GM18511 (cell line): ENCODE measurements around the gene TBRG4.

ENCODE experiments used
- ATAC-seq: cut with Tn5 transposase; IDR thresholded peaks from one replicate; pipeline ENCODE4 v1.9.1; 2021; ENCODE audit warnings: mild to moderate bottlenecking, moderate library complexity; ENCODE audit not compliant: unreplicated experiment

Gene TBRG4

GRCh38 chr7:45092100-45092930 is 19.2 kb downstream of the TBRG4 start:
- ATAC-seq, result no peak

GRCh38 chr7:45089341-45089891 is 22.1 kb downstream of the TBRG4 start:
- ATAC-seq, result no peak

GRCh38 chr7:45088821-45089340 is 22.6 kb downstream of the TBRG4 start, which contains the start of gene NACAD:
Gene NACAD, minus strand, starts transcription at chr7:45088969. Its CDS starts 75 bp downstream, at chr7:45088894.
- no peak for ATAC-seq

GRCh38 chr7:45088146-45088701 is 23.3 kb downstream of the TBRG4 start:
- no peak for ATAC-seq

GRCh38 chr7:45087301-45088145 is 24.0 kb downstream of the TBRG4 start:
- no peak for ATAC-seq

- no peak for ATAC-seq
These were observed 25.0 kb downstream of the TBRG4 start for GRCh38 chr7:45086331-45087065.

GRCh38 chr7:45085619-45086200 is 25.8 kb downstream of the TBRG4 start:
- ATAC-seq, result no peak

GRCh38 chr7:45084901-45085618 is 26.4 kb downstream of the TBRG4 start:
- no peak for ATAC-seq

GRCh38 chr7:45084336-45084735 is 27.2 kb downstream of the TBRG4 start:
- no peak for ATAC-seq

- no peak for ATAC-seq
These were observed 28.6 kb downstream of the TBRG4 start for GRCh38 chr7:45082831-45083331.

- ATAC-seq, result no peak
These were observed 29.3 kb downstream of the TBRG4 start for GRCh38 chr7:45082031-45082830.

- no peak for ATAC-seq
These were observed 29.9 kb downstream of the TBRG4 start for GRCh38 chr7:45081670-45081974.

- no peak for ATAC-seq
These were observed 30.4 kb downstream of the TBRG4 start for GRCh38 chr7:45080958-45081669.

- ATAC-seq, result no peak
These were observed 31.1 kb downstream of the TBRG4 start for GRCh38 chr7:45080265-45080957.

GRCh38 chr7:45078125-45078681 is 33.3 kb downstream of the TBRG4 start:
- ATAC-seq, result no peak

GRCh38 chr7:45077579-45077978 is 33.9 kb downstream of the TBRG4 start:
- ATAC-seq, result no peak

GRCh38 chr7:45076946-45077345 is 34.6 kb downstream of the TBRG4 start:
- ATAC-seq, result no peak
